Fibroblast of mammary gland (primary cell): ENCODE data around the gene PIP4K2A.

Experiments used
- DNase-seq: peaks from one replicate; pipeline ENCODE4 v3.0.0-alpha.2; 2010; ENCODE audit warnings: low read depth
- H3K4me3 ChIP-seq: 2 replicates; pipeline ENCODE4 v1.5.1; 2011; ENCODE audit warnings: low read depth, mild to moderate bottlenecking, low read length, moderate library complexity; ENCODE audit not compliant: control insufficient read depth
- CTCF ChIP-seq: conservative IDR thresholded peaks from 2 replicates; pipeline ENCODE4 v1.5.1; 2011; ENCODE audit warnings: low read depth, low read length, inconsistent platforms; ENCODE audit not compliant: control insufficient read depth, insufficient read depth

Gene PIP4K2A

GRCh38 chr10:22665329-22665728 is 49.0 kb downstream of the PIP4K2A start:
- TF ChIP-seq CTCF: no peak
- no peak overlapping the region for H3K4me3 ChIP-seq
- DNase-seq: no peak

- DNase-seq: no peak
- no peak overlapping the region for H3K4me3 ChIP-seq
- TF ChIP-seq CTCF: no peak
Observed at GRCh38 chr10:22662733-22663330, 51.5 kb downstream of the PIP4K2A start.

- no peak for TF ChIP-seq CTCF
- DNase-seq: no peak
Observed at GRCh38 chr10:22659866-22660265, 54.5 kb downstream of the PIP4K2A start.

GRCh38 chr10:22658745-22659410 is 55.5 kb downstream of the PIP4K2A start:
- no peak overlapping the region for H3K4me3 ChIP-seq
- peak; percentile 24 for DNase-seq
- no peak for TF ChIP-seq CTCF

More at GRCh38 chr10:22659866-22660265, 54.5 kb downstream of the PIP4K2A start:
- no peak overlapping the region for H3K4me3 ChIP-seq

- DNase-seq: peak; percentile 17
- no peak overlapping the region for H3K4me3 ChIP-seq
- no peak for TF ChIP-seq CTCF
Observed at GRCh38 chr10:22657566-22658225, 56.7 kb downstream of the PIP4K2A start.

- no peak overlapping the region for H3K4me3 ChIP-seq
- no peak for TF ChIP-seq CTCF
- no peak for DNase-seq
Observed at GRCh38 chr10:22657024-22657423, 57.4 kb downstream of the PIP4K2A start.
